ENCODE measurements around the gene ZNF688. TPM values are rescaled to one million over a fixed set of nuclear protein-coding genes. Genes with fewer than 3 reads are reported as not detected.

Gene ZNF688
- total RNA-seq, 1 donor: 6.5 TPM

DNA sequence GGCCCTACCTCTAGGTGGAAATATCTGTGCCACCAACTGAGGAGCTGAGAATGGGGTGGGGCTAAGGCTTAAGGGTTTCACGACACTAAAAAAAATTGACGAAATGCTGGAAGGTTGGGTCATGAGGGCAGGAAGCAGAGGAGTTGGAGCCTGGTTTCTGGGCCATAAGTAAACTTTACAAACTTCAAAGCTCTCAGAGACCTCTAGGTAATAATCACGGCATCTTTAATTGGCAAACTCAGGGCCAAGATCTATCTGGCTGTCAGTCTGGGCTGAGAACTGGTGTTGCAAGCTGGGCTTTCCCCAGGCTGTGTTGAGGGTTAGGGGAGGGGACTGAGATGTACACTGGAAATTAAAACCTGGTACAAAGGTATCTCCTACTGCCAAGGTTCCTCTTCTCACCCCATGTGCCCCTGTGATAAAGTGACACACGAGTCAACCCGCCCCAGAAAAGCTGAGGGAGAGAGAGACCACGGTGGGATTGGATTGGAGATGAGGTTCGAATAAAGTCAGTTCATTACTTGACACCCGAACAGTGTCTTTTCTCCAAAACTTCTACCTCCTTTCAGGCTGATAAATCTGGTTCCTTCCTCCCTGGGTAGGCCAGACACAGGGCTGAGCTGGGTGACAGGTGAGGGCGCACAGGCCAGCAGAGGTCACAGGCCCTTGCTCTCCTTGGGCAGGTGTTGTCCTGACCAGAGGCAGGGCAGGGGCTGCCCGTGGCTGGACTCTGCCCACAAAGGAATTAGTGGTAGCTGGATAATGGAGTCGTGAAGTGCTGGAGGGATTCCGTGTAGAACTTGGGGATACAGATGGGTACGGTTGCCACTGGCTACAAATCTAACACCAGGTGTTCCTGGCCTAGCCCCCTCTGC, 41.1 kb downstream of the ZNF688 start:
- DNase-seq (ENCODE audit: low read depth): no peak
- TF ChIP-seq, protein P1, sequence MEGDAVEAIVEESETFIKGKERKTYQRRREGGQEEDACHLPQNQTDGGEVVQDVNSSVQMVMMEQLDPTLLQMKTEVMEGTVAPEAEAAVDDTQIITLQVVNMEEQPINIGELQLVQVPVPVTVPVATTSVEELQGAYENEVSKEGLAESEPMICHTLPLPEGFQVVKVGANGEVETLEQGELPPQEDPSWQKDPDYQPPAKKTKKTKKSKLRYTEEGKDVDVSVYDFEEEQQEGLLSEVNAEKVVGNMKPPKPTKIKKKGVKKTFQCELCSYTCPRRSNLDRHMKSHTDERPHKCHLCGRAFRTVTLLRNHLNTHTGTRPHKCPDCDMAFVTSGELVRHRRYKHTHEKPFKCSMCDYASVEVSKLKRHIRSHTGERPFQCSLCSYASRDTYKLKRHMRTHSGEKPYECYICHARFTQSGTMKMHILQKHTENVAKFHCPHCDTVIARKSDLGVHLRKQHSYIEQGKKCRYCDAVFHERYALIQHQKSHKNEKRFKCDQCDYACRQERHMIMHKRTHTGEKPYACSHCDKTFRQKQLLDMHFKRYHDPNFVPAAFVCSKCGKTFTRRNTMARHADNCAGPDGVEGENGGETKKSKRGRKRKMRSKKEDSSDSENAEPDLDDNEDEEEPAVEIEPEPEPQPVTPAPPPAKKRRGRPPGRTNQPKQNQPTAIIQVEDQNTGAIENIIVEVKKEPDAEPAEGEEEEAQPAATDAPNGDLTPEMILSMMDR (IDR thresholded peaks at IDR 0.05; ENCODE audit: insufficient read depth, low read depth, low read length): no peak
- H3K4me3 ChIP-seq (ENCODE audit: low read depth, low read length): no peak overlapping the region

DNA sequence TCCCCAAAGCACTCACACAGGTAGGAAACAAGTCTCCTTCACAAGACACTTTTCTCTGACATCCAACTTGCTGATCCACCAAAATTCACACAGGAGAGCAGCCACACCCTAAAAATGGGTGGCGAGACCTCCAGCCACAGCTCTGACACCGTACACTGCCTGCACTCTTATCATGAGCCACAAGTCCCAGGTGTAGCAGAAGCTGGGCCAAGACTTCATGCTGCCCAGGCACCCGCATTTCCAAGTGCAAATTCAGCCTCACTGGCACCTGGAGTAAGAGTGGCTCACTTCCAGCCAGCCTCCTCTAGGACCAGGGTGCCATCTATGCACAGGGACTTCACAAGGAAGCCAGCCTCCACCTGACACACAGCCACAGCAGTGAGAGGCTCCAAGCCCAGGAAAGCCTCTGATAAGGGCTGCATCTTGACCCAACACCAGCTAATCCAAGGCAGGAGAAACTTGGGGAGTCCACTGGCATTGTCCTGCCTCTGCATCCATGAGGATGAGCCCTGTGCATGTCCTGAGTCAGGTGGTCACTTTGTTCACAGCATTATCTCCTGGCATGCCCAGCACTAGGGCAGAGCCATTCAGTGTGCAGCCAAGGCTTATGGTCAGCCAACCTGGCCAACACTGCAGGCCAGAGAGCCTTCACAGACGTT, 42.6 kb downstream of the ZNF688 start:
- TF ChIP-seq, protein P1 (IDR thresholded peaks at IDR 0.05; ENCODE audit: insufficient read depth, low read depth, low read length): no peak
- no peak for DNase-seq (ENCODE audit: low read depth)
- H3K4me3 ChIP-seq (ENCODE audit: low read depth, low read length): no peak overlapping the region

DNA sequence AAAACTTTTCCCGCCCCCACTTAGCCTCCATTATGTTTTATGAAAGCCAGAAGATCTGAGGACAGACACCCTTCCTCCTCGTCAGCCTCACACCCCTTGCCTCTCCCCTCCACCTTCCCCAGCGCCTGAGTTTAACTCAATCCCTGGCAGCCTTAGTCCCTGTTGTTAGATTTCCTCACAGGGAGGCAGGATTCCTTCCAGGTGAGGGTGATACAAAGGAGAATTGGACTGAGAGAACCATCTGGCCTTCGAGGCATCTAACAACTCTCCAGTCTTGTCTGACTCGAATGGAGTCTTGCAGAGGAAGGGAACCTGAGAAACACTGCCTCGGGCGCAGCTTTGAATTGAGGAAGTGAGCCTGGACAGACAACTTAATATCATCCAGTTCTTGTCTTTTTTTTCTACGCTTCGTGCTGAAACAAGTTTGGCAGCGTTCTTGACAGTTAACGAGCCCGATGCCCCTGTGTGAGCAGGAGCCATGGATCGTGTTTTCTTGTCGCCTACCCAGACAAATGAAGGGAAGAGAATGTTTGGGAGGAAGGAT, 43.8 kb downstream of the ZNF688 start:
- peak; percentile 7 for DNase-seq (ENCODE audit: low read depth)
- H3K4me3 ChIP-seq (ENCODE audit: low read depth, low read length): peak overlapping the region; percentile 29
- TF ChIP-seq, protein P1 (IDR thresholded peaks at IDR 0.05; ENCODE audit: insufficient read depth, low read depth, low read length): no peak

DNA sequence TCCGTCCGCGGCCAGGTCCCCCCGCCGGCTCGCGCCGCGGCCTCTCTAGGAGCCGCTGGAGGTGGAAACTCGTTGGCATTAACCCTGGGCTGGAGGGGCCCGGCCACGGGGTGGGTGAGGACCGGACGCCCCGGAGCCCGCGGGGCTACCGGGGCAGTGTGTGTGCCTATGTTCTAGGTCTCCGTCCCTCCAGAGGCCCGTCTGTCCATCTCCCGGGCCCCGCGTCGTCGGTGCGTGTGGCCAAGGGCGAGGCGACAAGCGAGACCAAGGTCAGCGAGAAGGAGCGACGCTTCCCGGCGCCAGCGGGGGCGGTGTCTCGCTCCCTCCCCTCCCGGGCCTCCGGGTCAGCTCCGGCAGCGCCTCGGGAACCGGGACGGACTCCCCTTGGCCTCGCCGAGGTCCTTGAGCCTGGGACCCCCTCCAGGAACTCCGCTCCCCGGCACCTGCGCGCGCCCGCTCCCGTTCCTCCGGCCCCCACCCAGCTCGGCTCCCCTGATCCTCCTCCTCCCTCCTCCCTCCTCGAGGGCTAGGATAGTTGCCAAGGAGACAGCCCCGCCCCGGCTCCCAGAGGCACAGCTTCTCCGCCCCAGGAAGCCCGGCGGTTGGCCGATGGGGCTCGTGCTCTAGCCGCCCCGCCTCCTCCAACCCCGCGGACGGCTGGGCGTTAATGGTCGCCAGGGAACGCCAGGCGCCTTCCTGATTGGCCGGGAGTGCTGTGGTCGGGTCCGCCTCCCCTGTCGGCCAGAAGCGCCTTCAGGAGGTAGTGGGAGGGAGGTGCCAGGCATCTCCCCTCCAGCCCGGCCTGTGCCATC, 44.5 kb downstream of the ZNF688 start:
- TF ChIP-seq, protein P1 (IDR thresholded peaks at IDR 0.05; ENCODE audit: insufficient read depth, low read depth, low read length): peak; percentile 24
- peak; percentile 97 for DNase-seq (ENCODE audit: low read depth)
- peak overlapping the region; percentile 87 for H3K4me3 ChIP-seq (ENCODE audit: low read depth, low read length)

DNA sequence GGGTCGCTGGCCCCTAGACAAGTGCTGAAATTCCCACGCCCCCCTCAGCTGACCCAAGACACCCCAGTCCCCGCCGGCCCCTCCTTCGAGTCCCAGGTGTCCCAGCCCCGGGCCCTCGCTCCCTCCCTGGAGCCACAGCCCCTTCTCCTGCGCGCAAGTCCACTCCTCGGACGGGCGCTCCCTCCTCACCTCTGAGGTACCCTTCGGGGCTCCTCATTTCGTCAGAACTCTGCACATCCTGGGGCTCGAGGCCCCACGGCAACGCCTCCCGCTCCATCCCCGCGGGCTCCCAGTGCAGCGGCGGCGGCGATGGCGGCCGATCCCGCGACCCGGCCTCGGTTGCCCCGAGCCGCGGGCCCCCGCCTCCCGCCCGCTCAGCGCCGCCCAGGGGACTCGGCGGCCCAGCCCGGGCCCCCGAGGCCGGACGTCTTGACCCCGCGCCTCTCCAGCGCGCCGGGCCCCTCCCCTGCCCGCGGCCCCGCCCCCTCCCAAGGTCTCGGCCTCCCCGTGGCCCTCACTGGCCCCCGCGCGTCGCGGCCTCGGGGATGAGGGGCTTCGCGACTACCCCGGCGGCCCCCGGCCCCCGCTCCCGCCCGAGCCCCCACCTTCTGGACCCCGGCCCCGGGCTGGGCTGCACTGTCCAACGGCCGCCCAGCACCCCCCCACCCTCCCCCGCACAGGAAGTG, 45.2 kb downstream of the ZNF688 start, which contains the start of gene ZNF768:
Gene ZNF768, minus strand, starts transcription at position 430 of the 686 bp plus-strand sequence. Its CDS starts 153 bp downstream, at position 277.
- TF ChIP-seq, protein P1 (IDR thresholded peaks at IDR 0.05; ENCODE audit: insufficient read depth, low read depth, low read length): no peak
- peak within 1 kb of the TSS; percentile 87 for H3K4me3 ChIP-seq (ENCODE audit: low read depth, low read length)
- DNase-seq (ENCODE audit: low read depth): peak; percentile 46

DNA sequence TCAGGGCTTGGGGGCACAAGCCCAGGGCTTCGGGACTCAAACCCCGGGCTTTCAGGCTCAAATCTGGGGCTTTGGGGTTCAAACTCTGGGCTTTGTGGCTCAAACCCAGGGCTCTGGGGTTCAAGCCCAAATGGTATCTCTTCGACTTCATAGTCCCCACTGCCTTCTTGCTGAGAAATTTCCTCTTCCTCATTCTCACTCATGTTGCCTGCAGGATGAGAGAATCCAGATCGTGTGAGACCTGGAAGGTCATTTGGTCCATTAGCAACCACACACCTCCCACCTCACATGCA, 45.7 kb downstream of the ZNF688 start:
- TF ChIP-seq, protein P1 (IDR thresholded peaks at IDR 0.05; ENCODE audit: insufficient read depth, low read depth, low read length): no peak
- DNase-seq (ENCODE audit: low read depth): peak; percentile 32
- peak overlapping the region; percentile 87 for H3K4me3 ChIP-seq (ENCODE audit: low read depth, low read length)
